Measurements from ENCODE around the gene KRTAP5-6.

Gene KRTAP5-6

DNA sequence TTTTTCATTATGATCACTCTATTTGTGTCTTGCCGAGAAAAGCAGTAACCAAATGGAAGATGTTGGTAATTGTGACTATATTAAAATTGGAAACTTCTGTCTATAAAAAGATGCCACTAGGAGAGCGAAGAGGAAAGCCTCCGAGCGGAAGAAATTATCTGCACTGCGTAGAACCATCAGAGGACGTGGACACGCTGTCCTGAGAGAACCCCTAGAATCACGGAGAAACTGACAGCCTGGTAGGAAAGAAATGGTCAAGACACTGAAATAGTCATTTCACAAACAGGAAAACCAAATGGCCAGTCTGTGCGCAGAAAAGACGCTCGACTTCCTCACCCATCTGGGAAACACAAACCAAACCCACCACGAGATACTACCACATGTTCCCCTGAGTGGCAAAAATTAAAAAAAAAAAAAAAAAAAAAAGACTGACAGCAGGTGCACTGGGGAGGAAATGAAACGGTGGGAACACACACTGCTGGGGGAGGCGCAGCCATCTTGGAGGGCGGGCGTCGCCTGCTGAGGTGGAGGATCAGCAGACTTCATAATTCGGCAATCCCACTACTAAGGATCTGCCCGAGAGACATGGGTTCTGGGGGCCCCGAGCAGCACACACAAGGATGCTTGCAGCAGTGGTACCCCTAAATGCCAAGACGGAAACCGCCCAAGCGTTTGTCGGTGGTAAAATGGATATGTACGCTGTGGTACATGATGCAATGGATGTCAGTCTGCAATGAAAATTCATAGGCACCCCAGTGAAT, 32.1 kb downstream of the KRTAP5-6 start:
- no peak for TF ChIP-seq POLR2AphosphoS5 (IDR thresholded peaks at IDR 0.05; ENCODE audit: low read depth, low read length)
- TF ChIP-seq REST (IDR thresholded peaks at IDR 0.05; ENCODE audit: insufficient read depth in 1 of 2, low read depth in 2 of 2, low read length in 2 of 2) = no peak
- no peak for TF ChIP-seq SIN3A (IDR thresholded peaks at IDR 0.05; ENCODE audit: borderline replicate concordance, insufficient read depth, low read length)
- no peak for TF ChIP-seq FOXP2 (optimal IDR thresholded peaks at IDR 0.05; ENCODE audit: borderline replicate concordance, extremely low read depth, extremely low read length, insufficient read depth)
- no peak for TF ChIP-seq TAF1 (IDR thresholded peaks at IDR 0.05; ENCODE audit: borderline replicate concordance, insufficient read depth, low read length)

DNA sequence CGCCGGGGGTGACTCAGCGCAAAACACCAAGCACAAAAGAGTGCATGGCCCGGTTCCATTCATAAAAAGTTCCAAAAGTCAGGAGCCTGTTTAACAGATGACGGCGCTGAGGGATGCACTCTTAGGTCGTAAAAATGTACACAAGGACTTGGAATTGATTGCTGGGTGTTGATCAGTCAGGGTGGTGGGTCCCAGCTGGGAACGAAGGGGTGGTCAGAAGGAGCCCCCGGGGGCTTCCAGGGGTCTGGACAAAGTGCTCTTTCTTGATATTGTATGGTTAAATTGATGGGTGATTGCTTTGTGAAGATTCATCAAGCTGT, 32.7 kb downstream of the KRTAP5-6 start:
- TF ChIP-seq REST (IDR thresholded peaks at IDR 0.05; ENCODE audit: insufficient read depth in 1 of 2, low read depth in 2 of 2, low read length in 2 of 2) (no peak), POLR2AphosphoS5 (IDR thresholded peaks at IDR 0.05; ENCODE audit: low read depth, low read length) (no peak), SIN3A (IDR thresholded peaks at IDR 0.05; ENCODE audit: borderline replicate concordance, insufficient read depth, low read length) (no peak), TAF1 (IDR thresholded peaks at IDR 0.05; ENCODE audit: borderline replicate concordance, insufficient read depth, low read length) (no peak), FOXP2 (optimal IDR thresholded peaks at IDR 0.05; ENCODE audit: borderline replicate concordance, extremely low read depth, extremely low read length, insufficient read depth) (no peak)

- TF ChIP-seq SIN3A (IDR thresholded peaks at IDR 0.05; ENCODE audit: borderline replicate concordance, insufficient read depth, low read length) = no peak
- TF ChIP-seq FOXP2 (optimal IDR thresholded peaks at IDR 0.05; ENCODE audit: borderline replicate concordance, extremely low read depth, extremely low read length, insufficient read depth) = no peak
- TF ChIP-seq POLR2AphosphoS5 (IDR thresholded peaks at IDR 0.05; ENCODE audit: low read depth, low read length) = no peak
- TF ChIP-seq REST (IDR thresholded peaks at IDR 0.05; ENCODE audit: insufficient read depth in 1 of 2, low read depth in 2 of 2, low read length in 2 of 2) = no peak
- no peak for TF ChIP-seq TAF1 (IDR thresholded peaks at IDR 0.05; ENCODE audit: borderline replicate concordance, insufficient read depth, low read length)
These were observed 33.1 kb downstream of the KRTAP5-6 start for GRCh38 chr11:1730059-1730629.

DNA sequence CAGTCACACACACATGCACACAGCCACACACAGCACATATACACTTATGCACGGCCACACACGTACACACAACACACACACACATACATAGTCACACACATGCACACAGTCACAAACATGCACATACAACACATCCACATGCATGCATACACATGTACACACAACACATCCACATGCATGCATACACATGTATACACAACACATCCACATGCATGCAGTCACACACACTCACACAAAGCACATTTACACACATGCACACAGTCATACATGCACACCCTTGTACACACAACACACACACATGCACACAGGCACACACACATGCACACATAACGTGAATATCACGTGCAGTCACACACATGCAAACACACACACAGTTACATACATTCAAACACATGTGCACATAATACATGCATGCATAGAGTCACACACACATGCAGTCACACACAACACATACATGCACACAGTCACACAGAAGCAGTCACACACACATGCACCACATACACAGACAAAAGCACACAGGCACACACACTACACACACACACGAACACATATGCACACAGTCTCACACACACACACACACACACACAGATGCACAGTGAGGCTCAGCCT, 34.6 kb downstream of the KRTAP5-6 start:
- no peak for TF ChIP-seq FOXP2 (optimal IDR thresholded peaks at IDR 0.05; ENCODE audit: borderline replicate concordance, extremely low read depth, extremely low read length, insufficient read depth)
- TF ChIP-seq SIN3A (IDR thresholded peaks at IDR 0.05; ENCODE audit: borderline replicate concordance, insufficient read depth, low read length) = no peak
- no peak for TF ChIP-seq REST (IDR thresholded peaks at IDR 0.05; ENCODE audit: insufficient read depth in 1 of 2, low read depth in 2 of 2, low read length in 2 of 2)
- no peak for TF ChIP-seq TAF1 (IDR thresholded peaks at IDR 0.05; ENCODE audit: borderline replicate concordance, insufficient read depth, low read length)
- no peak for TF ChIP-seq POLR2AphosphoS5 (IDR thresholded peaks at IDR 0.05; ENCODE audit: low read depth, low read length)

Measured in PFSK-1 (cell line).